Adrenal gland (tissue), 5 donors: Measurements from ENCODE around the gene MYPN.

ENCODE experiments used
- POLR2A ChIP-seq, 2 donors: fragments of 450-650 bp; IDR thresholded peaks; one replicate each; pipeline ENCODE4 v1.6.1; 2017; ENCODE audit warnings: antibody characterized with exemption in 2 of 2, mild to moderate bottlenecking in 2 of 2, moderate library complexity in 1 of 2
- TF ChIP-seq, protein P1 (sequence below), 6 experiments: fragments of 450-650 bp in 4 of 6; fragments of 200-600 bp in 2 of 6; sonication (generic) in 1 of 6; IDR thresholded peaks; 1 replicate in 5 of 6; 2 replicates in 1 of 6; pipeline versions ENCODE4 v1.5.1 to v1.8.0; 2016 to 2021; ENCODE audit warnings: antibody characterized with exemption in 6 of 6, mild to moderate bottlenecking in 2 of 6, moderate library complexity in 1 of 6
- donor health status: DM: no; HTN: no; CAD: no.

DNA sequence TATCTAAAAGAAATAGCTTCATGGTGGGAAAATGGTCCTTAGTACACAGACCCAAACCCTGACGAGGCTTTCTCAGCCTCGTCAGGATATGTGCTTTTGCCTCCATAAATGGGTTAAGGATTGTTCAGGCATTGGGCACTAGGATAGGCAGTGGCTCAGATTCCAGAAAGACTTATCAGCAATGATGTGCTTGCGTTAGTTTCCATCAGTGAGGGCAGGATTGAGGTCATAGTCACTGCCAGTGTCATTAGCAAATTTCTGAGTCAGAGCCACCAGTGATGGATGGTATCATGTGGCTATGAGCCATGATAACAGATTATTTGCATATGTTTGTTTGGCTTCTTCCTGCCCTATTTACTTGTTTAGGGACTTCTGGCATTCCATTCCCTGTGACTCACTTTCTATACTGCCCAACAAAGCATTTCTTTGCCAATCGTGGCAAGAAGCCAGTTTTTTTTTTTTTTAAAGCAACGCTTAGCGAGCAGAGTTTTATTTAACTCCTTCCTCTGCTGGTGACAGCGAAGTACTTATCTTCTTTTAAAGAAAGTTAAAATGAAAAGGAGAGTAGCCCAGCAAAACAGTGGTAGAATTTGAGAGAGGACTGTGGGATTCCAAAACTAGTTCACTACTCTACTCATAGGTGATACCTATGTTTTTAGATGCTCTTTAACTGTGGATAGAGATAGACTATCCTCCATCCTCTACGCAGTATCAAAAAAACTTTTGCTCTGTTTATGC is 44.4 kb downstream of the MYPN start:
- TF ChIP-seq, protein P1, sequence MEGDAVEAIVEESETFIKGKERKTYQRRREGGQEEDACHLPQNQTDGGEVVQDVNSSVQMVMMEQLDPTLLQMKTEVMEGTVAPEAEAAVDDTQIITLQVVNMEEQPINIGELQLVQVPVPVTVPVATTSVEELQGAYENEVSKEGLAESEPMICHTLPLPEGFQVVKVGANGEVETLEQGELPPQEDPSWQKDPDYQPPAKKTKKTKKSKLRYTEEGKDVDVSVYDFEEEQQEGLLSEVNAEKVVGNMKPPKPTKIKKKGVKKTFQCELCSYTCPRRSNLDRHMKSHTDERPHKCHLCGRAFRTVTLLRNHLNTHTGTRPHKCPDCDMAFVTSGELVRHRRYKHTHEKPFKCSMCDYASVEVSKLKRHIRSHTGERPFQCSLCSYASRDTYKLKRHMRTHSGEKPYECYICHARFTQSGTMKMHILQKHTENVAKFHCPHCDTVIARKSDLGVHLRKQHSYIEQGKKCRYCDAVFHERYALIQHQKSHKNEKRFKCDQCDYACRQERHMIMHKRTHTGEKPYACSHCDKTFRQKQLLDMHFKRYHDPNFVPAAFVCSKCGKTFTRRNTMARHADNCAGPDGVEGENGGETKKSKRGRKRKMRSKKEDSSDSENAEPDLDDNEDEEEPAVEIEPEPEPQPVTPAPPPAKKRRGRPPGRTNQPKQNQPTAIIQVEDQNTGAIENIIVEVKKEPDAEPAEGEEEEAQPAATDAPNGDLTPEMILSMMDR (IDR thresholded peaks at IDR 0.05): peak in 3 of 6 experiments; percentile 14 to 33 (median 25)
- TF ChIP-seq POLR2A (IDR thresholded peaks at IDR 0.05): peak in 1 of 2 donors; percentile 35
